Lower leg skin (tissue), 3 donors: ENCODE data around the gene OGFRL1.

Experiments used
- CTCF ChIP-seq, 3 donors: fragments of 450-650 bp; IDR thresholded peaks; one replicate each; pipeline ENCODE4 v1.5.1; 2016; ENCODE audit warnings: antibody characterized with exemption in 3 of 3, mild to moderate bottlenecking in 3 of 3, moderate library complexity in 2 of 3
- POLR2A ChIP-seq, 2 donors: fragments of 450-650 bp; IDR thresholded peaks; one replicate each; pipeline ENCODE4 v1.6.1; 2016 to 2017; ENCODE audit warnings: antibody characterized with exemption in 2 of 2, mild to moderate bottlenecking in 1 of 2, moderate library complexity in 1 of 2

DNA sequence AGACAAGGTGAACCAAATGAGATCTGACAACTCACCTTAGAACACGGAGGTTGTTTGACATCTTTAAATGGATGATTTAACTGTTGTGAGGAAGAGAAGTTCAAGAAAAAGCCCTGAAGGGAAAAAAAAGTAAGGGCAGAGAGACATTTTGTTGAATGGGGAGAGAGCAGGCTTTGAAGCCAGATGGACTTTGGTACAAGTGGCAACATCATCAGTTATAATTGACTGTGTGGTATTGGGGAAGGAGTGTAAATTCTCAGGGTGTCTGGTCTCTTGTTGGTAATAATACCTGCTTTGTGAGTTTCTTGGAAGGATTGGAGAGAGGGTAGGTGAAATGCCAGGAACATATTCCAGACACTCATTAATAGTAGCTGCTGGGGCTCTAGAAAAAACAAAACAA is 21.6 kb downstream of the OGFRL1 start:
- no peak for TF ChIP-seq POLR2A (IDR thresholded peaks at IDR 0.05)
- no peak for TF ChIP-seq CTCF (IDR thresholded peaks at IDR 0.05)
